HG02938 (cell line): ENCODE data around the gene EDARADD.

ENCODE experiments used
- ATAC-seq: cut with Tn5 transposase; IDR thresholded peaks from one replicate; pipeline ENCODE4 v1.9.1; 2021; ENCODE audit warnings: mild to moderate bottlenecking, moderate library complexity; ENCODE audit not compliant: unreplicated experiment

Gene EDARADD

DNA sequence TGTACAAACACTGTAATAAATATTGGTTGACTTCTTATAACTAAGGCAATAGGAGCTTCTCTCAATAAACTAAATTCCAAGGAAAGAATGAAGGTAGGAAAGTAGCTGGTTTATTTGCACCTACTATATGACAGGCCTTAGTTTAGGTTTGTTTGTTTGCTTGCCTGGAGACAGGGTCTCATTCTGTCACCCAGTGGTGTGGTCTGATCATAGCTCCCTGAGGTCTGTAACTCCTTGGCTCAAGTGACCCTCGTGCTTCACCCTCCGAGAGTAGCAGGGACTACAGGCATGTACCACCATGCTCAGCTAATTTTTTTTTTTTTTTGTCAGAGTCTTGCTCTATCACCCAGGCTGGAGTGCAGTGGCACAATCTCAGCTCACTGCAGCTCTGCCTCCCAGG is 1.9 kb upstream of the EDARADD start:
- ATAC-seq = no peak

- ATAC-seq = peak; percentile 36
Measured at GRCh38 chr1:236394879-236395229, 768 bp downstream of the EDARADD start.

GRCh38 chr1:236395230-236395946 is 1.3 kb downstream of the EDARADD start:
- peak; percentile 52 for ATAC-seq

DNA sequence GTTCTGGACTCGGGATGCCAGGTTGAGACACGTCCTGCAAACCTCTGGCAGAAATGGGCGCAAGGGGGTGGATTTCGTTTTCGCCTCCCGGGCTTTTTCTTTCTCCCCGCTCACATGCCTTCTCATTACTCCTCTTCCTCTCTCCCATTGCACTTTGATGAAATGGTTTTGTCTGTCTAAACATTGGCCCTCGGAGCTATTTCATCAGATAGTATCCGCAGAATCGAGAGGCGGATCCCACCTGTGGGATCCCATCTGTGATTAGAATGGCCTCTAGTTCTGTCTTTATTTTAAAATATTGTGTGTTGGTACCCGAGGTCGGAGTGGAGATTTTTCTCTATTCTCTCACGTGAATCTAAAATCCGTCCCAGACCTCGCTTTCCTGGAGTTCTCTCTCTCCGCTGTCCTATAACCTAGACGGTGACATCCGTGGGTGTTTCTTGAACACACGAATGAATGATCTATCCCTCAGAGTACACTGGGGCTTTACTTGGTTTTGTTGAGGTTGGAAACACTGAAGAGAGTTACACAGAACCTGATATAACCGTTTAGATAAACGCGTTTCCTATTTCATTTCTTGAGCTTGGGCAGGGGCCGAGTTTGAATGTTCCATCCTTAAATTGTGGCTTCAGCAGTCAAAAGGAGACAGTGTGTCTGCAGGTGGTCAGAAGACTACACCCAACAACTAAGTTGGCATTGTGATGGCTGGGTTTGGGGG is 2.0 kb downstream of the EDARADD start:
- no peak for ATAC-seq

DNA sequence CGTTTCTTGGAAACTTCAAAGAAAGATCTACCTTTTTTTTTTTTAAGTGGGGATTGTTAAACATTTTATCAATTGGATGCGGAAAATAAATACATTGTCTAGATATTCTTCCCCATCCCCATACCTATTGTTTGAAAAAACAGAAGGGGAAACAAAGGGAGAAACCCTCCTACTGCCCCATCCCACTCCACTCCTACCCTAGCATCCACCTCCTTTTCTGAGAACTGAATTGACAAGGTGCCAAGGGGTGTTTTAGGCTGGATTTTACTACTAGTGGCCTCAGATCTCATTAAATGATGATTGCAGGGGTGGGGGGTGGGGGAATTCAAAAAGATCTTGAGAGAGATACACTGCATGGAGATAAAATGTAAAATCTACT is 2.6 kb downstream of the EDARADD start:
- ATAC-seq = no peak

GRCh38 chr1:236397173-236397759 is 3.2 kb downstream of the EDARADD start:
- ATAC-seq = no peak

GRCh38 chr1:236398538-236398937 is 4.5 kb downstream of the EDARADD start:
- no peak for ATAC-seq

DNA sequence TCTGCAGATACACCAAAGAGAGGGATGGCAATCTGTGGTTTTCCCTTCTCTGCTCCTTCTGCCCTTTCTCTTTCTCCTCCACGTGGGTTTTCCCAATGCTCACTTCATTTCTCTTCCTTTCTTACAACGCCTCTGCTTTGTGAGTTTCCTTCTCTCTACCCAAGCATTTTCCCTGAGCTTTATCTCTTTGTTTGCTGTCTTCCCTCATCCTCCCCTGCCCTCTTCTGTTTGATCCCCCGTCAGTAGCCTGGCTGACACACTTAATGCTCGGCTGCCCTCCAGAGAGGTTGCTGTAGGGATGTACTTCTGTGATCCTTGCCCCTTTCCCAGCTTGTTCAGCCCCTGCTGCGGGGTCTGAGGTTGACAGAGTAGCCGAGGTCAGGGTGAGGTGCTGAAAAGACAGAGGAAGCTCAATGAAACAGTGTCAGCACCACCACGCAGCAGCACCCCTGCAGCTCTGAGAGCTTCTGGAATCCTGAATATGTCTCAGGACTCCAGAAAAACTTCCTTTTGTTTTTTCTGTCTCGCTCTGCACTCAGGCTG is 6.0 kb downstream of the EDARADD start:
- ATAC-seq = no peak

GRCh38 chr1:236401698-236402097 is 7.6 kb downstream of the EDARADD start:
- ATAC-seq = no peak

- no peak for ATAC-seq
Measured at GRCh38 chr1:236403905-236404696, 10.0 kb downstream of the EDARADD start.

- ATAC-seq = no peak
Measured at GRCh38 chr1:236407059-236407458, 13.0 kb downstream of the EDARADD start.

DNA sequence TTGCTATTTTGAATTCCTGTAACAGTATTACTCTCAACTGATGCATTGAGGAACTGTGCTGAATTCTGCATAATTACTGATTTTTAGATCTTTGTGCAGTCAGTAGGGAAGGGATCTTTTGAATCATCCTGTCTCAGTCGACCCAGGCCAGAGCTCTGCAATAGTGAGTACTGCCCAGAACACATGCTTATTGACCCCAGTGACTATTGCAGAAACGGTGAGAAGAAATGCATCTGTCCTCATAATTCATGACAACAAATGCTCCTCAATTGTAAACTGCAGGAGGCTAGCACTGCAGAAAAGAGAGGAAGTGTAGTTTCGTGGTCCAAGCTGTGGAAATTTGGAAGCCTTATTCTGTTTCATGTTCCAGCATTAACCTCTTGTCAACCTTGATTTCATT is 19.6 kb downstream of the EDARADD start:
- no peak for ATAC-seq

DNA sequence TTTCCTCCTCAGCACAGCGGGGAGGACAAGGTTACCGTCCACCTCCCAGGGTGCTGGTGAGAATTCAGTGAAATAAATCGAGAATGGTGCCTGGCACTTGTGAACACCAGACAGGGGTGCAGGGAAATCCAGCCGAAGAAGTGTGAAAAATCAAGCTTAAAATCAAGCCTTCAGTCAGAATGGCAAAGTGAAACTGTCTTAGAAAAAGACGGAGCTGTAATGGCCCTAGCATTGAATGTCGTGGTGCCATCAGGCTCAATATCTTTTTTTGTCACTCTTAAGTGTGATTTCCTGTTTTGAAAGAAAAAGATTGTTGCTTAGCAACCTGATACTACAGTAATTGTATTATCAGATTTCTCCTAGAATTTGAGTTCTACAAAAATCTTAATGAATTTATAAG is 22.1 kb downstream of the EDARADD start:
- peak; percentile 71 for ATAC-seq

DNA sequence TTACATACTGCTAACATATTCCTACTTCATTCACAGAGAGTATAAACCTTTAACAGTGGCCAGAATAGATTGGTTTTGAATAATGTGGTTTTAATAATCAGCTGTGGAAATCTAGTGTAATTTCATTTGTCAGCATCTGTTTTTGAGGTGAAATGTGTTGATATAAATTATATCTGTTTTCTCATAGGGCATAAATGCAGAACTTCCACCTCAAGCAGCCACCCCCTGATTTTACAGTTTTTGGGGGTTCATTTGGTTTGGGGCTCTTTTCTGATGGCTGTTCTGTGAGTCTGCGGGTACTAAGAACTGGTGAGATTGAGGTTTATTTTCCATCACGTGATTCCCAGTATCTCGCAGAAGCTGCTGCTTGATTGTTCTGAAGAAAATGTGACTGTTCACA is 23.2 kb downstream of the EDARADD start:
- ATAC-seq = no peak

DNA sequence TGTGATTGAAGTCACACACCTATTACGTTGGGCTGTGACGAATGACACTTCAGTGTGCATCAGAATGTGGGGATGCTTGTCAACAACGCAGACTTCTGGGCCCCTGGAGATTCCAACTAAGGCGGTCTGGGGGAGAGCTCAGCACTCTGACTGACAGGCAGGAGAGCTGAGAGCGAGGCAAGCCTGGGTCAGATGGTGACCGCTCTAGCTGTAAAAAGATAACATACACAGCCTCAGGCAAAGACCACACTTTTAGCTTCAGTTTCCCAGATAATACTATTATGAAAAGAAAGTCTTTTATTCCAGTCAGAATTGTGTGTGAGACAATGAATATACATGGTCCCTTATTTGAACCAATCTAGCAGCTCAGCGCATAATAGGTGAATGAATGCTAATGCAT is 25.4 kb downstream of the EDARADD start:
- no peak for ATAC-seq

DNA sequence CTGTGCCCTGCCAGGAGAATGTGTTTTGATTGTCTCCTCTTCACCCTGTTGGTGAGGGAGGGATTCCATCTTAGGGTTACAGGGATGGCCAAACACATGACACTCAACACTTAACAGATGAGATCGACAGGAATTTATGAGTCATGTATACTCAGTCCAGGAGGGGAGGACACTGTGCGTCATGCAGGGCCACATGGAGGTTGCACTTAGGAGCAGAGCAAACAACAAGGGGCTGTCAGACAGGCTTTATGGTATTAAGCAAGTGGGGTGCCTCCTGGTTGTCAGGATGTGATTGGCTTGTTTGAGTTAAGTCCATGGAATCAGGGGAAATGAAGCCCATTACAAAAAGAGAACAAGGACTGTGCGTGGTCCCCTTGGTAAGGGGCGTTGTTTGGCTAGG is 26.9 kb downstream of the EDARADD start:
- ATAC-seq = no peak

DNA sequence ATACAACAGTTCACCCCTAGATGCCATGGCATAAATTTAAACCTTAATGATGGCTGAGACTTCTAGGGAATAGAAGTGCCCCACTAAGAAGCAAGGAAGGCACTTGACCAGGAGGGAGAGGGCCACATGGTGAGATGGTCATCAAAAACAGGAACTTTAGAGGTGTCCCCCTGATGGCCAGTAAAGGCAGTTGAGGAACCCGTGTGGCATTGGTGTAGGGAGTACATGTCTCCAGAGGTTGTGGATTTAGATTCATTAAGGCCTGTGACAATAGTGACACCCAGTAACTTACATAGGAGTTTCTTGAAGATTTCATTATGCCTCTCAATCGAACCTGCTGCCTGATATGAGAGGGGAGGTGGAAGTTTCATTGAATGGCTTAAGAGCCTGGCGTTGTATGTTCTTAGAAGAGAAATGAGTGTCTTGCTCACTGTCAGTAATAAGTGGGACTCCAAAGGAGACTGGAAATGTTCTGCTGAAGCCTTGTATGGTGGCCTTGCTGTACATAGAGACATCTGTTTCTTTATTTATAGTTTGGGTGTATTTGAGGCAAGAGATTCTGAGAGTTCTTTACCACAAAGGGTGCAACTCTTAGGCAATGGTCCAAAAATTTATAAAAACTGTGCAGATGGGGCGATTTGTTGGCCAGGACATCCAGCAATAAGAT is 27.9 kb downstream of the EDARADD start:
- ATAC-seq = no peak

GRCh38 chr1:236422517-236422876 is 28.4 kb downstream of the EDARADD start:
- no peak for ATAC-seq

DNA sequence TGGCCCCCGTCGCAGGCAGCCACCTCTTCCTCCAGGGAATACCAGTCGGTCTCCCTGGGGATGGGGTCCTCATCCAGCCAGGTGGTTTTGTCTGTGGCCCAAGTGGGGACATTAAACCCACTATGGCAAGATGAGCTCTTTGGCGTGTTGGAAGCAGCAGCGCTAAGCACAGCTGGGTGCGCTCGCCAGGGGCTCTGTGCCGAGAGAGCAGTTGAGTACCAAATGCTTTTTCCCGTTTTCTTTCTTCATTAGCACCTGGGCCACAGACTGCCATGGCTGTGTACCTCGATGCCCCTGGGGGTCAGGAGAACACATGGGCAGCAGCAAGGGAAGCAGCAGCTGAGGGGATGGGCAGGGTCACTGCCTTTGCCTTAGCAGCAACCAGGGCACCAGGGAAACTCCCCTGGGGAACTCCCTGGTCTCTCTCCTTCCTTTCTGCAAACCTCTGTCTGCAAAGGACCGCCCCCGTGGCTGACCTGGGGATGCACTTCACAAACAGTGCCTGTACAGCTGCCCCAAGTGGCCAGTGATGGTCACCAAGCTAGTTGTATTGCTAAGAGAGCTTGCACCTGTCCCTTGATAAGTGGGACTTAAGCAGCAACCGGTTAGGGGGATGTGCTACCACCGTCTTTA is 31.1 kb downstream of the EDARADD start:
- ATAC-seq = peak; percentile 84

DNA sequence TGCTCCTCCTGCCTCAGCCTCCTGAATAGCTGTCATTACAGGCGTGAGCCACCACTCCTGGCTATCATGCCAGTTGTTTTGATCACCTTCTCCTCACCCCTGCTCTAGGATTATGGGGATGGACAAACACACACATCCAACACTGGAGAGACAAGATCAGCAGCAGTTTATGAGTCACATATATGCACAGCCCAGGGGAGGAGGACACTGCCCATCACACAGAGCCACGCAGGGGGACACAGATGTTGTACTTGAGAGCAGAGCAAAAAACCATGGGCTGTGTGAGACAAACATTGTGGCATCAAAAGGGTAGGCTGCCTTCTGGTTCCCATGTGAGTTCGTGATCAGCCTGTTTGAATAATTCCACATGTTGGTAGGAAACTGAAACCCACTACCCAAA is 32.1 kb downstream of the EDARADD start:
- ATAC-seq = no peak
